H1 (cell line): ENCODE measurements around the gene P3H3. TPM values are rescaled to one million over a fixed set of nuclear protein-coding genes. Genes with fewer than 3 reads are reported as not detected.

Experiments used
- CTCF ChIA-PET: fragments of 300-600 bp; sonication (Branson Sonifier 250); formaldehyde crosslinking; loops from one replicate; lab custom pipeline; 2021; ENCODE audit not compliant: partially characterized antibody; lab: Charles Lee
- POLR2A ChIA-PET: fragments of 300-600 bp; sonication (Branson Sonifier 250); formaldehyde crosslinking; loops from one replicate; lab custom pipeline; 2021; ENCODE audit warnings: inconsistent platforms; ENCODE audit not compliant: partially characterized antibody; lab: Charles Lee
- DNase-seq, 2 experiments: peaks; one replicate each; pipeline versions ENCODE4 v3.0.0 to v3.0.0-alpha.2; 2010 to 2022; ENCODE audit warnings: low spot score in 2 of 2, low read depth in 1 of 2, mixed read lengths in 1 of 2
- FAIRE-seq: peaks from 2 replicates; lab custom pipeline; 2011; peaks lifted over from hg19 to GRCh38; lab: Jason Lieb, UNC
- H2AFZ ChIP-seq: 2 replicates; pipeline ENCODE4 v1.8.1; 2012; ENCODE audit warnings: low read length, inconsistent platforms
- H2AK5ac ChIP-seq: 2 replicates; pipeline ENCODE4 v1.6.1; 2013; ENCODE audit warnings: low read depth, low read length
- H2BK120ac ChIP-seq: replicated peaks from 2 replicates; pipeline ENCODE3; 2013; ENCODE audit warnings: low read depth, low read length, inconsistent platforms
- H2BK12ac ChIP-seq: 2 replicates; pipeline ENCODE4 v1.6.1; 2013; ENCODE audit warnings: low read depth, low read length
- H2BK15ac ChIP-seq: 2 replicates; pipeline ENCODE4 v1.6.1; 2013; ENCODE audit warnings: low read length
- H2BK20ac ChIP-seq: 2 replicates; pipeline ENCODE4 v1.6.1; 2013; ENCODE audit warnings: low read length
- H2BK5ac ChIP-seq: 2 replicates; pipeline ENCODE4 v1.6.1; 2013; ENCODE audit warnings: low read depth, low read length
- H3K14ac ChIP-seq: 2 replicates; pipeline ENCODE4 v1.6.1; 2013; ENCODE audit warnings: inconsistent platforms; ENCODE audit not compliant: insufficient read length
- H3K18ac ChIP-seq: 2 replicates; pipeline ENCODE4 v1.6.1; 2013; ENCODE audit warnings: low read length; ENCODE audit errors: extremely low read depth
- H3K23ac ChIP-seq: 2 replicates; pipeline ENCODE4 v1.6.1; 2013; ENCODE audit warnings: inconsistent platforms; ENCODE audit not compliant: insufficient read length
- H3K23me2 ChIP-seq: 2 replicates; pipeline ENCODE4 v1.6.1; 2013; ENCODE audit warnings: low read depth, low read length
- H3K27ac ChIP-seq: 2 replicates; pipeline ENCODE4 v1.6.1; 2011; ENCODE audit warnings: low read depth, low read length, inconsistent platforms
- H3K27me3 ChIP-seq, 4 experiments: replicated peaks in 1 of 4; 1 replicate in 1 of 4; 2 replicates in 3 of 4; pipeline versions ENCODE4 v1.6.1 to v1.8.1; 2011 to 2013; ENCODE audit warnings: low read length in 3 of 4, mild to moderate bottlenecking in 3 of 4, inconsistent platforms in 2 of 4, mixed read lengths in 2 of 4, moderate library complexity in 1 of 4; ENCODE audit not compliant: control insufficient read depth in 3 of 4, insufficient read depth in 3 of 4; ENCODE audit errors: extremely low read depth in 1 of 4
- H3K36me3 ChIP-seq, 4 experiments: 2 replicates each; pipeline versions ENCODE4 v1.6.1 to v1.8.1; 2011 to 2013; ENCODE audit warnings: mild to moderate bottlenecking in 4 of 4, low read length in 3 of 4, moderate library complexity in 2 of 4, control low read depth in 1 of 4, inconsistent platforms in 1 of 4; ENCODE audit not compliant: insufficient read depth in 4 of 4, control insufficient read depth in 2 of 4
- H3K4ac ChIP-seq: replicated peaks from 2 replicates; pipeline ENCODE3; 2013; ENCODE audit warnings: low read length, low read depth, mixed read lengths, inconsistent platforms; ENCODE audit not compliant: insufficient read length
- H3K4me1 ChIP-seq, 4 experiments: replicated peaks in 1 of 4; 1 replicate in 1 of 4; 2 replicates in 3 of 4; pipeline versions ENCODE4 v1.6.1 to v1.8.1; 2011 to 2013; ENCODE audit warnings: low read length in 3 of 4, inconsistent platforms in 2 of 4, mixed read lengths in 1 of 4; ENCODE audit not compliant: insufficient read depth in 4 of 4, control insufficient read depth in 3 of 4
- H3K4me2 ChIP-seq, 2 experiments: 2 replicates each; pipeline versions ENCODE4 v1.6.1 to v1.8.1; 2011 to 2013; ENCODE audit warnings: low read depth in 2 of 2, low read length in 2 of 2, control low read depth in 1 of 2, inconsistent platforms in 1 of 2, mild to moderate bottlenecking in 1 of 2; ENCODE audit not compliant: insufficient read depth in 1 of 2
- H3K4me3 ChIP-seq, 4 experiments: fragments of 200-600, 300-600 bp in 1 of 4; sonication (generic), shearing (Covaris generic), sonication (Bioruptor Twin) in 1 of 4; 2 replicates each; pipeline versions ENCODE4 v1.5.1 to v1.8.1; 2011 to 2016; ENCODE audit warnings: low read length in 4 of 4, low read depth in 3 of 4, control low read depth in 2 of 4, inconsistent platforms in 2 of 4, mild to moderate bottlenecking in 2 of 4, mixed read lengths in 1 of 4, moderate library complexity in 1 of 4; ENCODE audit not compliant: insufficient read depth in 2 of 4; ENCODE audit errors: extremely low read depth in 1 of 4
- H3K56ac ChIP-seq: replicated peaks from 2 replicates; pipeline ENCODE3; 2013; ENCODE audit warnings: low read depth, mild to moderate bottlenecking, mixed read lengths, low read length, inconsistent platforms; ENCODE audit not compliant: insufficient read length
- H3K79me1 ChIP-seq: 2 replicates; pipeline ENCODE4 v1.6.1; 2013; ENCODE audit warnings: low read depth, low read length, control low read depth
- H3K79me2 ChIP-seq, 2 experiments: 2 replicates each; pipeline versions ENCODE4 v1.6.1 to v1.8.1; 2012 to 2013; ENCODE audit warnings: low read length in 2 of 2, mild to moderate bottlenecking in 2 of 2, inconsistent platforms in 1 of 2; ENCODE audit not compliant: insufficient read depth in 2 of 2, control insufficient read depth in 1 of 2
- H3K9ac ChIP-seq, 4 experiments: replicated peaks in 1 of 4; 1 replicate in 1 of 4; 2 replicates in 3 of 4; pipeline versions ENCODE4 v1.6.1 to v1.8.1; 2011 to 2013; ENCODE audit warnings: low read depth in 3 of 4, low read length in 3 of 4, control low read depth in 2 of 4, mild to moderate bottlenecking in 2 of 4, moderate library complexity in 2 of 4, inconsistent platforms in 1 of 4; ENCODE audit errors: extremely low read depth in 1 of 4
- H3K9me3 ChIP-seq, 2 experiments: 2 replicates each; pipeline versions ENCODE4 v1.6.1 to v1.8.1; 2012 to 2013; ENCODE audit warnings: mild to moderate bottlenecking in 2 of 2, moderate library complexity in 2 of 2, control low read depth in 1 of 2, inconsistent platforms in 1 of 2, low read depth in 1 of 2, low read length in 1 of 2, mixed read lengths in 1 of 2; ENCODE audit not compliant: insufficient read depth in 2 of 2
- H4K20me1 ChIP-seq, 2 experiments: replicated peaks in 1 of 2; 2 replicates each; pipeline versions ENCODE3 to v1.8.1; 2011 to 2013; ENCODE audit warnings: inconsistent platforms in 2 of 2, low read length in 2 of 2, mild to moderate bottlenecking in 1 of 2; ENCODE audit not compliant: insufficient read depth in 2 of 2, control insufficient read depth in 1 of 2
- H4K5ac ChIP-seq: 2 replicates; pipeline ENCODE4 v1.6.1; 2013; ENCODE audit warnings: low read length, low read depth, mixed read lengths, inconsistent platforms; ENCODE audit not compliant: insufficient read length
- H4K8ac ChIP-seq: 2 replicates; pipeline ENCODE4 v1.8.0; 2013; ENCODE audit warnings: mild to moderate bottlenecking, moderate library complexity, low read length, inconsistent platforms; ENCODE audit not compliant: insufficient read depth; ENCODE audit errors: extremely low read depth
- H4K91ac ChIP-seq: replicated peaks from 2 replicates; pipeline ENCODE3; 2013; ENCODE audit warnings: low read length, mixed read lengths, inconsistent platforms; ENCODE audit not compliant: insufficient read length
- CBX8 ChIP-seq: fragments of 300-800, 300-1000 bp; sonication (generic); IDR thresholded peaks from 2 replicates; pipeline ENCODE4 v1.7.1; 2016; ENCODE audit warnings: low read depth, low read length, borderline replicate concordance
- CTBP2 ChIP-seq: IDR thresholded peaks from 2 replicates; pipeline ENCODE4 v1.7.0; 2011; ENCODE audit warnings: borderline replicate concordance, mild to moderate bottlenecking, moderate library complexity, mixed read lengths, low read length; ENCODE audit not compliant: insufficient read depth, insufficient read length
- EP300 ChIP-seq, 2 experiments: IDR thresholded peaks; 1 replicate in 1 of 2; 2 replicates in 1 of 2; pipeline ENCODE4 v1.6.1; 2011 to 2012; ENCODE audit warnings: low read depth in 2 of 2, low read length in 2 of 2, mild to moderate bottlenecking in 2 of 2, borderline replicate concordance in 1 of 2, inconsistent platforms in 1 of 2, moderate library complexity in 1 of 2
- HDAC6 ChIP-seq: IDR thresholded peaks from one replicate; pipeline ENCODE4 v1.7.1; 2012; ENCODE audit warnings: low read depth, mild to moderate bottlenecking, inconsistent platforms, low read length, moderate library complexity
- JUN ChIP-seq: IDR thresholded peaks from 2 replicates; pipeline ENCODE4 v1.6.1; 2011; ENCODE audit warnings: low read depth, mild to moderate bottlenecking, improper control_type of control experiment, low read length
- POU5F1 ChIP-seq: IDR thresholded peaks from 2 replicates; pipeline ENCODE4 v1.6.1; 2011; ENCODE audit warnings: low read depth, mild to moderate bottlenecking, low read length, moderate library complexity
- SRF ChIP-seq: IDR thresholded peaks from 2 replicates; pipeline ENCODE4 v1.6.1; 2011; ENCODE audit warnings: mild to moderate bottlenecking, low read depth, low read length, moderate library complexity
- TAF1 ChIP-seq: IDR thresholded peaks from 2 replicates; pipeline ENCODE4 v1.6.1; 2011; ENCODE audit warnings: mild to moderate bottlenecking, low read depth, low read length
- YY1 ChIP-seq: IDR thresholded peaks from 2 replicates; pipeline ENCODE4 v1.6.1; 2011; ENCODE audit warnings: low read depth, mild to moderate bottlenecking, low read length
- WGBS, 2 experiments: shearing (Covaris generic) in 1 of 2; methylation state at CpG; one replicate each; pipeline versions ENCODE4 v1.1.6 to v1.1.7; 2013 to 2015; ENCODE audit warnings: low lambda C conversion rate in 2 of 2, mixed read lengths in 2 of 2, inconsistent platforms in 1 of 2, low coverage in 1 of 2, missing lambda C conversion rate in 1 of 2; ENCODE audit not compliant: insufficient replicate concordance in 2 of 2, insufficient coverage in 1 of 2, insufficient read length in 1 of 2; ENCODE audit errors: extremely low coverage in 1 of 2, missing lambda C conversion rate in 1 of 2; 5-methylcytosine and 5-hydroxymethylcytosine counted together
- polyA plus RNA-seq, 7 experiments: library from polyadenylated mRNA; depleted of rRNA in 3 of 7; stranded (reverse) in 5 of 7; unstranded in 2 of 7; fragments of >200 nt in 5 of 7; fragments of 200-250 nt in 2 of 7; gene quantifications; 1 replicate in 5 of 7; 2 replicates in 1 of 7; 4 replicates in 1 of 7; pipeline versions ENCODE4 v1.2.1 to v1.2.3, GENCODE V29; 2011 to 2013; ENCODE audit warnings: missing spikeins in 2 of 7, mixed read lengths in 2 of 7
- total RNA-seq: library from RNA; stranded (reverse); fragmentation: NEBNext Ultra II Directional; extraction: Animal tissue kit (Norgen Biotek cat#: 25700); gene quantifications from 2 replicates; pipeline ENCODE4 v1.2.1, GENCODE V29; 2021
- TF ChIP-seq, protein P1 (sequence below): IDR thresholded peaks from 2 replicates; pipeline ENCODE4 v1.6.1; 2012; ENCODE audit warnings: inconsistent platforms

The P3H3 gene
- total and polyA plus RNA-seq, 2 of the 8 experiments (the other 6 are each of a cell fraction or from before 2014, with no cell fraction given) = 22.9 to 43.5 TPM

DNA sequence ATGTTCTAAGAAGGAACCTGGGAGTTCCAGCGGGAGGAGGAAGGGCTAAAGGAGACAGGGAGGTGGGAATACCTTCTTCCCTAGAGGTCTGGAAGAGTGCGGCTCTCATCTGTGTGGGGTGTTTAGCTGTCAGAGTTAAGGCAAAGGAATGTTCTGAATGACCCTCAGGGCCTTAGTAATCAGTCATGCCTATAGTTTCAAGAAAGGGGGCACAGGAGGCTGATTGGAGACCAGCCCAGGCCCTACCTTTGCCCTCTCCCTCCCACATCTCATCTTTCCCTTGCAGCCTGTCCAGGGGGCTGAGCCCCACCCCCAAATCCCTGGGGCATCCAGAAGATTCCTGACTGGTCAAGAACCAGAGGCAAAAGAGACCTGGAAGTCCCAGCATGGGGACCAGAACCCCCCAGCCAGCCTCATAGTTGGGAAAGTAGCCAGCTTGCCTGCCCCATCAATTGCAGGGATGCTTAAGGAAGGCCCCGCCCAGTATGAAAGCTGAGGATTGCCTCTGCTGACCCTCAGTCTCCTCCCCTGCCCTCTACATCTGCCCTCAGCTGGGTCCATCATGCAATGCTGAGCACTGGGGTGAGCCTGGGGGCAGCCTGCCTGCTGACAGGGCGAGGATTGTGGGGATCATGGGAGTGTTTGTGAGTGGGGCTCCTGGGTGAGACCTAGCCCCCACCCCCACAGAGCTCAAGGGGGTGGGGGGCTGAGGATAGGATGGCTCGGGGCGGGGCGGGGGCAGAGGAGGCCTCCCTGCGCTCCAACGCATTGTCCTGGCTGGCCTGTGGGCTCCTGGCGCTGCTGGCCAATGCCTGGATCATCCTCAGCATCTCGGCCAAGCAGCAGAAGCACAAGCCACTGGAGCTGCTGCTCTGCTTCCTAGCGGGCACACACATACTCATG is 4.8 kb upstream of the P3H3 start:
- no peak overlapping the region for H3K9ac ChIP-seq
- TF ChIP-seq HDAC6 (no peak), TAF1 (no peak), YY1 (no peak), CBX8 (no peak), POU5F1 (no peak), SRF (no peak), EP300 (IDR thresholded peaks at IDR 0.05; ENCODE audit: borderline replicate concordance in 1 of 2, low read depth in 2 of 2, low read length in 2 of 2) (no peak), CTBP2 (no peak), JUN (no peak)
- TF ChIP-seq, protein P1, sequence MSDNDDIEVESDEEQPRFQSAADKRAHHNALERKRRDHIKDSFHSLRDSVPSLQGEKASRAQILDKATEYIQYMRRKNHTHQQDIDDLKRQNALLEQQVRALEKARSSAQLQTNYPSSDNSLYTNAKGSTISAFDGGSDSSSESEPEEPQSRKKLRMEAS = no peak

More for the DNA sequence above, 4.8 kb upstream of the P3H3 start:
- peak overlapping the region; percentile 77 for H2AK5ac ChIP-seq
- H3K79me2 ChIP-seq = no peaks in the 10 kb centered on the region
- no peaks in the 10 kb centered on the region; the same call in 1 of the 2 replicates for H3K79me1 ChIP-seq
- FAIRE-seq (no peak), DNase-seq (no peak)
- H3K36me3 ChIP-seq = no peaks in the 10 kb centered on the region
- peak overlapping the region; percentile 61; the same call in 1 of the 2 replicates for H2BK20ac ChIP-seq
- H2BK15ac ChIP-seq = peak overlapping the region; percentile 98
- peak overlapping the region; percentile 13; the same call in 1 of the 2 replicates for H2BK5ac ChIP-seq
- H4K8ac ChIP-seq = no peak overlapping the region
- no peak overlapping the region for H4K5ac ChIP-seq
- peaks cover 0 to 12% (median 8%) of the 10 kb centered on the region in 4 experiments; a peak in 5 of 7 replicates for H3K27me3 ChIP-seq
- H3K14ac ChIP-seq = no peak overlapping the region
- H2BK12ac ChIP-seq = peak overlapping the region; percentile 75; the same call in 1 of the 2 replicates
- H3K56ac ChIP-seq = no peak overlapping the region
- peaks cover 0 to 4% of the 10 kb centered on the region in 2 experiments for H4K20me1 ChIP-seq
- H3K23me2 ChIP-seq = peaks cover 24% of the 10 kb centered on the region
- H3K4ac ChIP-seq = no peak overlapping the region
- H3K4me2 ChIP-seq = peak overlapping the region in 1 of 2 experiments; percentile 94; a peak in 2 of 4 replicates
- H3K18ac ChIP-seq = no peak overlapping the region; the same call in 1 of the 2 replicates
- 73% methylated on average over 7 of the region's 12 CpGs; no CpG with 5 or more reads in 1 of the 2 experiments for WGBS, 2 experiments
- H3K4me3 ChIP-seq = no peak overlapping the region
- ChIA-PET POLR2A (interaction anchor here (0.6 to 27.1 kb wide), 16 partner anchors 13 to 219 kb away, joined by 3 to 388 read pairs (median 4); partner anchors contain the start of genes C12orf57, CDCA3, GNB3 and LAG3), CTCF (interaction anchor here (1.1 to 23.7 kb wide), 12 partner anchors 12 to 202 kb away, joined by 3 to 532 read pairs (median 18); partner anchors contain the start of genes CD4, CDCA3, COPS7A and GNB3)
- H4K91ac ChIP-seq = no peak overlapping the region
- peaks cover 8 to 58% (median 33%) of the 10 kb centered on the region in 4 experiments for H3K4me1 ChIP-seq
- no peaks in the 10 kb centered on the region for H3K9me3 ChIP-seq
- H3K27ac ChIP-seq = no peak overlapping the region; the same call in 1 of the 2 replicates
- H3K23ac ChIP-seq = no peak overlapping the region
- no peak overlapping the region for H2BK120ac ChIP-seq
- no peak overlapping the region for H2AFZ ChIP-seq
